H9 (cell line): ENCODE results near the gene ADAMTS2. TPM values are rescaled to one million over a fixed set of nuclear protein-coding genes. Genes with fewer than 3 reads are reported as not detected.

Source experiments
- DNase-seq: peaks from one replicate; pipeline ENCODE4 v3.0.0-alpha.2; 2017
- H2AFZ ChIP-seq: one replicate; pipeline ENCODE4 v1.6.1; 2013; ENCODE audit warnings: mild to moderate bottlenecking, low read length, control low read depth, moderate library complexity
- H2AK5ac ChIP-seq: 2 replicates; pipeline ENCODE4 v1.6.1; 2013; ENCODE audit warnings: low read length, control low read depth, mixed read lengths; ENCODE audit not compliant: insufficient read length
- H2BK120ac ChIP-seq: one replicate; pipeline ENCODE4 v1.6.1; 2013; ENCODE audit warnings: low read depth, mild to moderate bottlenecking, low read length, control low read depth, inconsistent platforms; ENCODE audit not compliant: poor library complexity, severe bottlenecking
- H2BK12ac ChIP-seq: 2 replicates; pipeline ENCODE4 v1.6.1; 2013; ENCODE audit warnings: low read length, control low read depth, mixed read lengths, low read depth; ENCODE audit not compliant: insufficient read length
- H2BK15ac ChIP-seq: 2 replicates; pipeline ENCODE4 v1.6.1; 2013; ENCODE audit warnings: low read depth, low read length, control low read depth
- H2BK20ac ChIP-seq: one replicate; pipeline ENCODE4 v1.6.1; 2013; ENCODE audit warnings: low read depth, mild to moderate bottlenecking, low read length, control low read depth, inconsistent platforms; ENCODE audit not compliant: poor library complexity, severe bottlenecking
- H2BK5ac ChIP-seq: 2 replicates; pipeline ENCODE4 v1.6.1; 2013; ENCODE audit warnings: low read length, control low read depth, mixed read lengths; ENCODE audit not compliant: insufficient read length
- H3K14ac ChIP-seq: 2 replicates; pipeline ENCODE4 v1.6.1; 2013; ENCODE audit warnings: low read length, control low read depth; ENCODE audit not compliant: insufficient read depth
- H3K18ac ChIP-seq: 2 replicates; pipeline ENCODE4 v1.6.1; 2013; ENCODE audit warnings: low read depth, mild to moderate bottlenecking, mixed read lengths, low read length, control low read depth; ENCODE audit not compliant: insufficient read length
- H3K23ac ChIP-seq: 2 replicates; pipeline ENCODE4 v1.6.1; 2013; ENCODE audit warnings: low read length, control low read depth, mixed read lengths, low read depth; ENCODE audit not compliant: insufficient read length
- H3K23me2 ChIP-seq: 2 replicates; pipeline ENCODE4 v1.6.1; 2013; ENCODE audit warnings: low read depth, mild to moderate bottlenecking, mixed read lengths, low read length, control low read depth; ENCODE audit not compliant: insufficient read length, poor library complexity, severe bottlenecking
- H3K27ac ChIP-seq: 2 replicates; pipeline ENCODE4 v1.5.1; 2013; ENCODE audit warnings: low read length, control low read depth, mixed read lengths, low read depth; ENCODE audit not compliant: insufficient read length
- H3K27me3 ChIP-seq: 2 replicates; pipeline ENCODE4 v1.6.1; 2013; ENCODE audit warnings: low read length, control low read depth, inconsistent platforms; ENCODE audit not compliant: insufficient read depth
- H3K4ac ChIP-seq: 2 replicates; pipeline ENCODE4 v1.6.1; 2013; ENCODE audit warnings: low read depth, mild to moderate bottlenecking, control low read depth, inconsistent platforms, low read length, moderate library complexity
- H3K4me1 ChIP-seq: 2 replicates; pipeline ENCODE4 v1.6.1; 2013; ENCODE audit warnings: low read length, control low read depth, inconsistent platforms; ENCODE audit not compliant: insufficient read depth
- H3K4me2 ChIP-seq: 2 replicates; pipeline ENCODE4 v1.6.1; 2013; ENCODE audit warnings: low read length, control low read depth, mixed read lengths; ENCODE audit not compliant: insufficient read length, insufficient read depth
- H3K56ac ChIP-seq: 2 replicates; pipeline ENCODE4 v1.6.1; 2013; ENCODE audit warnings: low read depth, mild to moderate bottlenecking, mixed read lengths, low read length, control low read depth; ENCODE audit not compliant: insufficient read length
- H3K79me1 ChIP-seq: 2 replicates; pipeline ENCODE4 v1.6.1; 2013; ENCODE audit warnings: low read depth, mild to moderate bottlenecking, moderate library complexity, low read length, control low read depth, inconsistent platforms; ENCODE audit not compliant: insufficient read depth, poor library complexity, severe bottlenecking
- H3K79me2 ChIP-seq: 2 replicates; pipeline ENCODE4 v1.6.1; 2013; ENCODE audit warnings: low read length, control low read depth, inconsistent platforms; ENCODE audit not compliant: insufficient read depth
- H3K9ac ChIP-seq: 2 replicates; pipeline ENCODE4 v1.6.1; 2013; ENCODE audit warnings: low read length, control low read depth, mixed read lengths; ENCODE audit not compliant: insufficient read length; ENCODE audit errors: extremely low read depth
- H3K9me3 ChIP-seq: one replicate; pipeline ENCODE4 v1.6.1; 2013; ENCODE audit warnings: low read depth, low read length, inconsistent platforms; ENCODE audit not compliant: control insufficient read depth
- H3T11ph ChIP-seq: one replicate; pipeline ENCODE4 v1.6.1; 2013; ENCODE audit warnings: mild to moderate bottlenecking, low read length, control low read depth, inconsistent platforms
- H4K20me1 ChIP-seq: one replicate; pipeline ENCODE4 v1.6.1; 2013; ENCODE audit not compliant: control insufficient read depth, insufficient read length, insufficient read depth
- H4K5ac ChIP-seq: 2 replicates; pipeline ENCODE4 v1.6.1; 2013; ENCODE audit warnings: low read depth, mild to moderate bottlenecking, mixed read lengths, low read length, control low read depth; ENCODE audit not compliant: insufficient read length
- H4K8ac ChIP-seq: replicated peaks from 2 replicates; pipeline ENCODE4 v1.6.1; 2013; ENCODE audit warnings: low read length, control low read depth, mixed read lengths, low read depth; ENCODE audit not compliant: insufficient read length
- H4K91ac ChIP-seq: 2 replicates; pipeline ENCODE4 v1.6.1; 2013; ENCODE audit warnings: low read depth, mild to moderate bottlenecking, moderate library complexity, mixed read lengths, low read length, control low read depth; ENCODE audit not compliant: insufficient read length
- H3K27ac Mint-ChIP-seq, 3 experiments: 2 replicates in 2 of 3; 3 replicates in 1 of 3; pipeline ENCODE4 v1.8.0; 2020 to 2021; ENCODE audit warnings: mixed read lengths in 3 of 3, mild to moderate bottlenecking in 1 of 3, moderate library complexity in 1 of 3
- H3K27me3 Mint-ChIP-seq: 2 replicates; pipeline ENCODE4 v1.8.0; 2021; ENCODE audit warnings: low read depth, mild to moderate bottlenecking, moderate library complexity, mixed read lengths
- H3K36me3 Mint-ChIP-seq, 3 experiments: 2 replicates in 2 of 3; 3 replicates in 1 of 3; pipeline ENCODE4 v1.8.0; 2020 to 2021; ENCODE audit warnings: low read depth in 3 of 3, mixed read lengths in 3 of 3; ENCODE audit not compliant: insufficient read depth in 1 of 3
- H3K4me1 Mint-ChIP-seq, 2 experiments: 2 replicates each; pipeline ENCODE4 v1.8.0; 2020; ENCODE audit warnings: mixed read lengths in 2 of 2
- H3K4me3 Mint-ChIP-seq, 2 experiments: 2 replicates in 1 of 2; 3 replicates in 1 of 2; pipeline ENCODE4 v1.8.0; 2020 to 2021; ENCODE audit warnings: mild to moderate bottlenecking in 2 of 2, mixed read lengths in 2 of 2, moderate library complexity in 1 of 2
- H3K9me3 Mint-ChIP-seq, 2 experiments: 2 replicates in 1 of 2; 3 replicates in 1 of 2; pipeline ENCODE4 v1.8.0; 2020; ENCODE audit warnings: mild to moderate bottlenecking in 2 of 2, mixed read lengths in 2 of 2, moderate library complexity in 1 of 2
- CTCF ChIP-seq: fragments of 200-600 bp; sonication (generic); conservative IDR thresholded peaks from 3 replicates; pipeline ENCODE4 v1.8.0; 2021; ENCODE audit warnings: antibody characterized with exemption, mild to moderate bottlenecking
- WGBS: extraction: QIAGEN DNeasy Blood & Tissue Kit; methylation state at CpG from one replicate; pipeline ENCODE4 v1.1.7; 2013; ENCODE audit warnings: missing lambda C conversion rate, low lambda C conversion rate, mixed read lengths; ENCODE audit not compliant: insufficient read length; ENCODE audit errors: extremely low coverage; 5-methylcytosine and 5-hydroxymethylcytosine counted together
- total RNA-seq: library from RNA; stranded (reverse); gene quantifications from 2 replicates; pipeline ENCODE4 v1.2.1, GENCODE V29; 2021

Gene ADAMTS2
- total RNA-seq, 1 experiment from 2014 or later: 5.4 TPM

DNA sequence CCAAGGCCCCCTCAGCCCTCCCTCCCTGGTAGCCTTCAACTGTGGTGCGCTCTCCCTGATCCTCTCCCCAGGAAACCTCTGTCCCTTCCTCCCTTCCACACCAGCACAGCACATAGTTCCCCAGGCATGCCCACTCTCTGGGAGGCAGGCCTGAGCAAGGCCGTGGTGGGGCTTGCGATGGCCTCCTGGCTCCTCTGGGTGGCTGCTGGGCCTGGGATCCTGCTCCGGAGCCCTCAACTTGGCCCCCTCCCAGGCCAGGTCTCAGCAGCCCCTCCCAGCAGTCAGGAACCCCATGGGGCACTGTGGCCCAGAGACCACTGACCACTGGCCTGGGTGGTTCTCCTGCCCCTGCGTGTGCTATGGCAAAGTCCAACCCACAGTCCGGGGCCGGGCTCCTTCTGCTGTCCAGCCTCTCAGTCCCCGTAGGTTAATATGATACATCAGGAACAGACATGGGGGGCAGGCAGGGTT, 159.3 kb downstream of the ADAMTS2 start:
- H3T11ph ChIP-seq: no peak overlapping the region
- H3K9ac ChIP-seq: no peak overlapping the region
- no peak overlapping the region for H3K18ac ChIP-seq
- no peak overlapping the region for H4K8ac ChIP-seq
- no peaks in the 10 kb centered on the region for H3K27me3 Mint-ChIP-seq
- 0 out of 7 replicates have a peak, but pooled peaks cover 0 to 3% (median 2%) of the 10 kb centered on the region in 3 experiments for H3K36me3 Mint-ChIP-seq
- H3K27ac Mint-ChIP-seq: peak overlapping the region in 1 of 3 experiments; percentile 90; a peak in 2 of 7 replicates
- H2AK5ac ChIP-seq: no peak overlapping the region
- no CpG with 5 or more reads among the region's 8 CpGs for WGBS
- peaks cover 60 to 65% of the 10 kb centered on the region in 2 experiments for H3K4me1 Mint-ChIP-seq
- H3K56ac ChIP-seq: no peak overlapping the region
- H2BK120ac ChIP-seq: no peak overlapping the region
- no peaks in the 10 kb centered on the region for H3K9me3 ChIP-seq
- no peaks in the 10 kb centered on the region for H3K27me3 ChIP-seq
- H3K4me1 ChIP-seq: peaks cover 8% of the 10 kb centered on the region; the same call in 1 of the 2 replicates
- no peak overlapping the region for H2BK12ac ChIP-seq
- no peak overlapping the region for H3K4me3 Mint-ChIP-seq
- no peak overlapping the region for H4K5ac ChIP-seq
- no peaks in the 10 kb centered on the region for H3K79me1 ChIP-seq
- no peak overlapping the region for H2BK5ac ChIP-seq
- peak overlapping the region; percentile 42; the same call in 1 of the 2 replicates for H3K14ac ChIP-seq
- H3K23ac ChIP-seq: no peak overlapping the region
- H3K4me2 ChIP-seq: no peak overlapping the region
- no peaks in the 10 kb centered on the region for H3K79me2 ChIP-seq
- no peaks in the 10 kb centered on the region; a peak in 1 of 5 replicates for H3K9me3 Mint-ChIP-seq
- no peak for TF ChIP-seq CTCF
- no peak for DNase-seq
- no peak overlapping the region for H4K91ac ChIP-seq
- no peak overlapping the region; the same call in 1 of the 2 replicates for H3K4ac ChIP-seq
- no peaks in the 10 kb centered on the region for H3K23me2 ChIP-seq
- no peak overlapping the region for H2BK15ac ChIP-seq
- H2AFZ ChIP-seq: no peak overlapping the region
- H4K20me1 ChIP-seq: no peaks in the 10 kb centered on the region
- H3K27ac ChIP-seq: no peak overlapping the region
- H2BK20ac ChIP-seq: no peak overlapping the region
